Nephron progenitor cell (in vitro differentiated cells): Measurements from ENCODE around the gene ATF7.
A peak's percentile ranks its signal among the peaks of the same experiment; 100 is the strongest.
"Not testable (repeated sequence)": the region's sequence is repeated elsewhere in the genome, so short reads cannot be mapped to it uniquely, and the experiment has no call there.

Experiments
- DNase-seq: peaks from one replicate; pipeline ENCODE4 v3.0.0; 2021
- H3K27ac Mint-ChIP-seq: 2 replicates; pipeline ENCODE4 v1.8.0; 2021; ENCODE audit warnings: mild to moderate bottlenecking, moderate library complexity, mixed read lengths
- H3K27me3 Mint-ChIP-seq: 2 replicates; pipeline ENCODE4 v1.8.0; 2021; ENCODE audit warnings: mild to moderate bottlenecking, low read depth, mixed read lengths; ENCODE audit not compliant: poor library complexity
- H3K36me3 Mint-ChIP-seq: 2 replicates; pipeline ENCODE4 v1.8.0; 2021; ENCODE audit warnings: low read depth, mixed read lengths
- H3K4me1 Mint-ChIP-seq: 2 replicates; pipeline ENCODE4 v1.8.0; 2021; ENCODE audit warnings: mixed read lengths
- H3K4me3 Mint-ChIP-seq: 2 replicates; pipeline ENCODE4 v1.8.0; 2021; ENCODE audit warnings: mild to moderate bottlenecking, moderate library complexity, mixed read lengths
- H3K9me3 Mint-ChIP-seq: 2 replicates; pipeline ENCODE4 v1.8.0; 2021; ENCODE audit warnings: mild to moderate bottlenecking, moderate library complexity, mixed read lengths
- CTCF ChIP-seq: fragments of 200-600 bp; sonication (generic); IDR thresholded peaks from 2 replicates; pipeline ENCODE4 v1.5.0; 2021; ENCODE audit warnings: antibody characterized with exemption

Gene ATF7

GRCh38 chr12:53611304-53611703 is 14.9 kb downstream of the ATF7 start:
- TF ChIP-seq CTCF, result no peak
- no peak overlapping the region for H3K27ac Mint-ChIP-seq
- H3K27me3 Mint-ChIP-seq, result no peaks in the 10 kb centered on the region
- no peaks in the 10 kb centered on the region for H3K4me1 Mint-ChIP-seq
- H3K36me3 Mint-ChIP-seq, result peaks cover 22% of the 10 kb centered on the region
- H3K4me3 Mint-ChIP-seq, result no peak overlapping the region
- DNase-seq, result no peak
- H3K9me3 Mint-ChIP-seq, result no peaks in the 10 kb centered on the region

GRCh38 chr12:53606688-53607087 is 19.5 kb downstream of the ATF7 start:
- H3K27ac Mint-ChIP-seq, H3K9me3 Mint-ChIP-seq, H3K27me3 Mint-ChIP-seq, DNase-seq, H3K4me3 Mint-ChIP-seq: not testable (repeated sequence)
- Mint-ChIP-seq H3K4me1 (peaks cover 26% of the 10 kb centered on the region), H3K36me3 (peaks cover 11% of the 10 kb centered on the region)

- peaks cover 46% of the 10 kb centered on the region for H3K4me1 Mint-ChIP-seq
- H3K27ac Mint-ChIP-seq, result peak overlapping the region; percentile 29
- H3K9me3 Mint-ChIP-seq, result no peaks in the 10 kb centered on the region
- DNase-seq, result no peak
- H3K27me3 Mint-ChIP-seq, result no peaks in the 10 kb centered on the region
- peaks cover 25% of the 10 kb centered on the region for H3K36me3 Mint-ChIP-seq
- no peak for TF ChIP-seq CTCF
- H3K4me3 Mint-ChIP-seq, result no peak overlapping the region
These were observed 21.6 kb downstream of the ATF7 start for GRCh38 chr12:53604581-53604980.

GRCh38 chr12:53603804-53604203 is 22.4 kb downstream of the ATF7 start:
- peaks cover 30% of the 10 kb centered on the region for H3K36me3 Mint-ChIP-seq
- H3K4me3 Mint-ChIP-seq, result peak overlapping the region; percentile 61
- H3K27ac Mint-ChIP-seq, result peak overlapping the region; percentile 93
- no peaks in the 10 kb centered on the region for H3K27me3 Mint-ChIP-seq
- no peak for TF ChIP-seq CTCF
- H3K4me1 Mint-ChIP-seq, result peaks cover 46% of the 10 kb centered on the region
- no peak for DNase-seq
- no peaks in the 10 kb centered on the region for H3K9me3 Mint-ChIP-seq

- Mint-ChIP-seq H3K4me1 (peaks cover 46% of the 10 kb centered on the region), H3K27me3 (no peaks in the 10 kb centered on the region), H3K4me3 (peak overlapping the region; percentile 10), H3K36me3 (peaks cover 33% of the 10 kb centered on the region), H3K9me3 (no peaks in the 10 kb centered on the region), H3K27ac (peak overlapping the region; percentile 93)
- no peak for DNase-seq
- no peak for TF ChIP-seq CTCF
These were observed 23.0 kb downstream of the ATF7 start for GRCh38 chr12:53603196-53603595.

- Mint-ChIP-seq H3K27ac (peak overlapping the region; percentile 93), H3K4me3 (peak overlapping the region; percentile 48), H3K4me1 (peaks cover 46% of the 10 kb centered on the region), H3K36me3 (peaks cover 38% of the 10 kb centered on the region), H3K9me3 (no peaks in the 10 kb centered on the region), H3K27me3 (no peaks in the 10 kb centered on the region)
- DNase-seq, result no peak
- TF ChIP-seq CTCF, result no peak
These were observed 23.9 kb downstream of the ATF7 start for GRCh38 chr12:53602176-53602864.
